Activated CD8-positive, alpha-beta memory T cell treated with anti-CD3 and anti-CD28 coated beads, Interleukin-2, amount 50 U/mL, for 24 hours (primary cell): Measurements from ENCODE around the gene SLC50A1.

Experiments used
- DNase-seq: peaks from one replicate; pipeline ENCODE4 v3.0.0-alpha.2; 2020; ENCODE audit errors: extremely low read depth

Gene SLC50A1

DNA sequence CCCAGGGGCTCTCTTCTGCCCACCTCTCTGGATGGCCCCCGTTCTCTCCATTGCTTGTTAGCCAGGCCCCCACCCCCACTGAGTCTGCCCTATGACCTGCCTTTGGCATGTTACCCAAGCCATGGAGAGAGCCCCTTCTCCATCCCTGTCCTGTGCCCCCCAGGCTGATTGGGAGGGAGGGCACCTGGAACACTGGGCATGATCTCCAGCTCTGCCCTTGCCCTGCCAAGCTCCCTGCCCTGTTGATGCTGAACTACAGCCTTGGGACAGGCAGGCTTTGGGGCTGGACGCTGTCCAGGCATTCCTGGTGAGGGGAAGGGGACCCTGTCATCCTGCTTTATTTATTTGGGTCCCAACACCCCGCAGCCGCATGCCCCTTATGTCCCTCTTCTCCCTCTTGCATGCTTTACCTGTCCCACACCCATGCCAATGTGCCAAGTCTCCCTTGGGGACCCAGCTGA lies 48.7 kb downstream of the SLC50A1 start:
- no peak for DNase-seq

GRCh38 chr1:155184835-155185782 lies 49.5 kb downstream of the SLC50A1 start:
- no peak for DNase-seq

DNA sequence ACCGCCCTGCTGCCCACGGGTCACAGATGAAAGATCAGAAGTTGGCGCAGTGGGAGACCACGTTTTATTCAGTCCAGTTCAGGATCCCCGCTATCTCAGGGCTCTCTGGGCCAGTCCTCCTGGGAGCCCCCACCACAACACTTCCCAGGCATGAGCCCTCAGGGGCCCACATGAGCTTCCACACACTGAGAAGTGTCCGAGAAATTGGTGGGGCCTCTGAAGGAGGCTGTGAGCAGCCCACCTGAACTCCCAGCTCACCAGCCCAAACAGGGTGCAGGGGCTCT lies 50.1 kb downstream of the SLC50A1 start:
- no peak for DNase-seq

DNA sequence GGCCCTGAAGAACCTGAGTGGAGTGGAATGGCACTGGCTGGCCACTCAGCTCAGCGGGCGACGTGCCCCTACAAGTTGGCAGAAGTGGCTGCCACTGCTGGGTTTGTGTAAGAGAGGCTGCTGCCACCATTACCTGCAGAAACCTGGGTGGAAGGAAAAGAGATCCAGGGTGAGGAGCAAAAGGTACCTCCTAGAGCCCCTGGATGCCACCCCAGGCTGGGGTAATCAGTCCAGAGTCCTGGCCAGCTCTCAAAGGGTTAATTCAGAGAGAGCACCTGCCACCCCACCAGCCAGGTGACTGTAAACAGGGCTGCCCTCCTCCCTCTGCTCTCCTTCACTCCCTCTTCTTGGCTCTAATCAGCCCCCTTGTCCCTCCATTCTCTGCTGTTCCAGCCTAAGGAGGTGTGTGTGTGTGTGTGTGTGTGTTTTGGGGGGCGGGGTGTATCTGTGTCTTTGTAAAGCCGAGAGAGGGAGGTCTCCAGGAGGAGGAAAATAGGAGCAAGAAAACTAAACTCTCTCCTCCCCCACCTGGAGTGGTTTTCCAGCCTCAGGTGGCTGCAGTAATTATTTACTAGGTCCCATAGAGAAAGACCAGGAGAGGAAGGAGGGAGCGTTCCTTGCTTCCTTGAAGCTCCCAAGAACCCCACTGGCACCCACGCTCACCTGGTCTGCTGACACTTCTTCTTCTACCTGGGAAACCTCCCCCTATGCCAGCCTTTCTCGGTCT lies 50.6 kb downstream of the SLC50A1 start:
- no peak for DNase-seq

DNA sequence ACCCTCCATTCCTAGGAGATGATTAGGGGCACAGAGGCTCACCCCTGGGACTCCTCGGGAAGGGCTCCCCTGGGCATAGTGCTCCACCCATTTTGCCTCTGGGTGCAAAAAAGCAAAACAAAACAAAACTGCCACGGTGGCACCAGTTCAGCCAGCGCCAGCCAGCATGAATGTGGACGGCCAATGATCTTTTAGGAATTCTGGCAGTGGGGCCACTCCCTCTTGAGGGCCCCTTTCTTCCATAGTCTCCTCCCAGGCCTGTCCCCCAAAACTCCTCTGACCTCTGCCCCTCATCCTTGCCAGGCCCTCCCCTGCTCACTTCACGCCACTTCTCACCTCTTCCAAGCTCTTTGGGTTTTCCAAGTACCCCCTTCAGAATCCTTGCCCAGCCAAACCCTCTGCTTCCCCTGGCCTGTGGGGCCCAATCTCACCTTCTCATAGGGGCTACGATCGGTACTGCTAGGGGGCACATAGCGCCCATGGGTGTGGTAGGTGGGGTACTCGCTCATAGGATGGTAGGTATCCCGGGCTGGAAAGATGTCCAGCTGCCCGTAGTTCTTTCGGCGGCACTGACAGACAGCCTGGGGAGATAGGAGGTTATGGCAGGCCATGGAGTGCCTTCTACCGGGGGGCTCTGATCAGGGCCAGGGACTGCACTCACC lies 51.3 kb downstream of the SLC50A1 start:
- no peak for DNase-seq

GRCh38 chr1:155187456-155187891 lies 51.8 kb downstream of the SLC50A1 start:
- no peak for DNase-seq

DNA sequence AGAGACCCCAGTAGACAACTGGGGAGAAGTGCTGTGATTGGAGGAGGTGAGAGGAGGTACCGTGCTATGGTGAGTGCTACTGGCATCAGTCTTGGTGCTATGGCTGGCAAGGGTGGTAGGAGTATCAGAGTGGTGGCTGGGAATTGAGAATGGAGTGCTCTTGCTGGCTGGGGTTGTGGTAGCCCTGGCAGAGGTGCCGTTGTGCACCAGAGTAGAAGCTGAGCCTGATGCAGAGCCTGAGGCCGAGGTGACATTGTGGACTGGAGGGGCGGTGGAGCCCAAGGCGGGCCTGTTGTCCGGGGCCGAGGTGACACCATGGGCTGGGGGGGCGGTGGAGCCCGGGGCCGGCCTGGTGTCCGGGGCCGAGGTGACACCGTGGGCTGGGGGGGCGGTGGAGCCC lies 52.6 kb downstream of the SLC50A1 start:
- no peak for DNase-seq
